ENCODE results near the gene ANGPTL8. TPM values are rescaled to one million over a fixed set of nuclear protein-coding genes. Genes with fewer than 3 reads are reported as not detected.

ANGPTL8 gene
- polyA plus RNA-seq, 1 donor = 0.87 TPM

- no peak for DNase-seq (ENCODE audit: low read depth)
Measured at GRCh38 chr19:11261431-11261970, 22.1 kb downstream of the ANGPTL8 start.

DNA sequence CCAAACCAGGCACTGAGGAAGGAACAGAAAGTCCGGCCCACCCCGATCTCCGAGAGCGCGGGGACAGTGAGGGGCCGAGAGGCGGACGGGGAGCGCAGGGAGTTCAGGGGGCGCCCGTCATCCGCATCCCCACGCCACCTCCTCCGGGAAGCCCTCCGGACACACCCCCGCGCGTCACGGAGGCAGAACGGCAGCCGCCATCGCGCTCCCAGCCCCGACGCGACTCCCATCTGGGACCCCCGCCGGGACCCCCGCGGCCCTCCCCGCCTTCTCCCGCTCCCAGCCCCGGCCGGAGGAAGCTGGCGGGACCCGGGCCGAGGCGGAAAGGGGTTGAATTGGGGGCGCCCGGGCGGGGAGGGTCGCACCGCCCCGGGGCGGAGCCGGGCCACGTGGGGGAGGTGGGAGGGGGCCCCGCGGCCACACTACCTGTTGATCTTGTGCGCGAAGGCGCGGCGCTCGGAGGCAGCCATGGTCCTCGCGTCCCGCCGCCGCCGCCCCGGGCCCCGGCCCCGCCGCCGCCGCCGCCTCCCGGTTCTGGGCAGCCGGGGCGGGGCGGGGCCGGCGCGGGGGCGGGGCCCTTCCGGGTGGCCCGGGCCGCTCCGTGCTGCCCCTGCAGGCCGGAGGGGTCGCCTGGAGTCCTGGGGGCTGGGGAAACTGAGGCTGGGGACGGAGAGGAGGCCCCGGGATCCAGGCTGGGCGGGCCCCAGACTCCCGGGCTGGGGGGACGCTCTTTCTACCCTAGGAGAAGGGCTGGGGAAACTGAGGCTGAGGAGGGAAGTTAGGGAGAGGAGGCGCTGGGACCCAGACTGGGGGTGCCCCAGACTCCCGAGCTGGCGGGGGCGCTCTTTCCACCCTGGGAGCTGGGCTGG lies 22.8 kb downstream of the ANGPTL8 start, which contains the start of gene DOCK6:
TSS of gene DOCK6 (minus strand) at position 554 of the 869 bp plus-strand sequence. CDS start at position 470, 84 bp downstream.
- DNase-seq (ENCODE audit: low read depth) = no peak

DNA sequence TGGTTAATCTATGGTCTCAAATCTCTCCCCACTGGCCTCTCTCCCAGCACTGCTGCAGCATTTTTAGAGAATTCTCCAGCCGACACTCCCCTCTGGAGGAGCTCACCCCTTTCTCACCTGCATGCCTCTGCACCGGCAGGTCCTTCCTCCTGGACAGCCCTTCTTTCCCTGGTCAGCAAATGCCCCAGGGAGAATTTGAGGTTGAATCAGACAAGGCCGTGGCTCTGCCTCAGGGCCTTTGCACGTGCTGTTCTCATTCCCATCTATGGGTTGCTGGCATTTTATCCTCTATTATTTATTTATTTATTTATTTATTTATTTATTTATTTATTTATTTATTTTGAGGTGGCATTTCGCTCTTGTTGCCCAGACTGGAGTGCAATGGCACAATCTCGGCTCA lies 24.3 kb downstream of the ANGPTL8 start:
- DNase-seq (ENCODE audit: low read depth) = no peak

- DNase-seq (ENCODE audit: low read depth) = no peak
Measured at GRCh38 chr19:11264452-11265176, 25.2 kb downstream of the ANGPTL8 start.

DNA sequence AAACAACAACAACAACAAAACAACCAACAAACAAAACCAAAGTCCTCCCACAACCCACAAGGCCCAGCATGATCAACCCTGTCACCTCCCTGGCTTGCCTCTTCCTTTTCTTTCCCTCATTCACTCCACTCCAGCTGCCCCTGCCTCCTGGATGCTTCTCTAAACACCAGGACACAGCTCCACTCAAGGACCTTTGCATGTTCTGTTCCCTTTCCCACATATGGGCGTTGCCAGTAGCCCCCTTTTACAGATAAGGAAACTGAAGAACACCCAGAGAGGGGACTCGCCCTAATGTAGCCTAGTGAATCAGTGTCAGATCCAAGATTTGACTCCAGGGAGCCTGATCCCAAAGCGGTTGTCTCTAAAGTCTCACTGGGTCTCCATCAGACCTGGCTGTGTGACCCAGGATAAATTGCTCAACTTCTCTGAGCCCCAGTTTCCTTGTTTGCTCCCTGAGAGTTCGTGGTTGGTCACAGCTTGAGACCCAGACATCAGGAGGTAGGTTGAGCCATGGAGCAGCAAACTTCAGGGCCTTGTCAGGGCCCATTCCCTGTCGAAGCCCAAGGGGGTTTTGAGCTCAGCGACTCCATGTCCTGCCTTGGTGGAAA lies 25.9 kb downstream of the ANGPTL8 start:
- DNase-seq (ENCODE audit: low read depth) = no peak

GRCh38 chr19:11265785-11266236 lies 26.4 kb downstream of the ANGPTL8 start:
- DNase-seq (ENCODE audit: low read depth) = no peak

GRCh38 chr19:11267316-11268085 lies 28.1 kb downstream of the ANGPTL8 start:
- DNase-seq (ENCODE audit: low read depth) = no peak

DNA sequence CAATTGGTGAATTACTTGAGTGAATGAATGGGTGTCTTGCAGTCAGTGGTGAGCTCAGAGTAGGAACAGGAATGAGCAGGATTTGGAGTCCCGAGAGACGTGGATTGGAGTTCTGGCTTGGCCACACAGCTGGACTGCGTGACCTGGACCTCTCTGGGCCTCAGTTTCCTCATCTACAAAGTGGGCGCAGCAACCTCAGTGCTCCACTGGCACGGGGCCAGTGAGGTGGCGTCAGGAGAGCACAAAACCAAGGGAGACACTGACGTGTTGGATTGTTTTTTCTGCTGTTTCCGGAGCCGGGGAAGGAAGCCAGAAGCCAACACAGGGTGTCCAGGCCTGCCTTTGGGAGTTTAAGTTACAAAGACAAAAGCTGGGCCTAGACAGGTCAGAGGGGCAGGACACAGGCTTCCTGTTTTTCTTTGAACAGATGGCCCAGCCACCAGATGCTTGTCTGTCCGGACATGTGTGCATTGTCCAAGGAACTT lies 29.4 kb downstream of the ANGPTL8 start:
- DNase-seq (ENCODE audit: low read depth) = no peak

GRCh38 chr19:11269408-11269807 lies 30.0 kb downstream of the ANGPTL8 start:
- DNase-seq (ENCODE audit: low read depth) = no peak

GRCh38 chr19:11273296-11273695 lies 33.9 kb downstream of the ANGPTL8 start:
- DNase-seq (ENCODE audit: low read depth) = no peak

- no peak for DNase-seq (ENCODE audit: low read depth)
Measured at GRCh38 chr19:11273989-11274388, 34.6 kb downstream of the ANGPTL8 start.

DNA sequence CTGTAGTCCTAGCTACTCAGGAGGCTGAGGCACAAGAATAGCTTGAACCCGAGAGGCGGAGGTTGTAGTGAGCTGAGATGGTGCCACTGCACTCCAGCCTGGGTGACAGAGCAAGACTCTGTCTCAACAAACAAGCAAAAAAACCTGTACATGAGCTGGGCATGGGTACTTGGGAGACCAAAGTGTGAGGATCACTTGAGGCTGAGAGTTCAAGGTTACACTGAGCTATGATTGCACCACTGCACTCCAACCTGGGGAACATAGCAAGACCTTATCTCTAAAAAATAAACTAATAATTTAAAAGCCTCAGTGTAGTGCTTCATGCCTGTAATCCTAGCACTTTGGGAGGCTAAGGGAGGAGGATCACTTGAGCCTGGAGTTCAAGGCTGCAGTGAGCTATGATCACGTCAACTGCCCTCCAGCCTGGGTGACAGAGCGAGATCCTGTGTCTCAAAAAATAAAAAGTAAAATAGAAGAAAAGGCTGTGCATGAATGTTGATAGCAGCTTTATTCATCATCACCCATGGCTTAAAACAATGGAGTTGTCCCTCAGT lies 35.2 kb downstream of the ANGPTL8 start:
- DNase-seq (ENCODE audit: low read depth) = no peak

GRCh38 chr19:11278670-11279069 lies 39.3 kb downstream of the ANGPTL8 start:
- DNase-seq (ENCODE audit: low read depth) = no peak

DNA sequence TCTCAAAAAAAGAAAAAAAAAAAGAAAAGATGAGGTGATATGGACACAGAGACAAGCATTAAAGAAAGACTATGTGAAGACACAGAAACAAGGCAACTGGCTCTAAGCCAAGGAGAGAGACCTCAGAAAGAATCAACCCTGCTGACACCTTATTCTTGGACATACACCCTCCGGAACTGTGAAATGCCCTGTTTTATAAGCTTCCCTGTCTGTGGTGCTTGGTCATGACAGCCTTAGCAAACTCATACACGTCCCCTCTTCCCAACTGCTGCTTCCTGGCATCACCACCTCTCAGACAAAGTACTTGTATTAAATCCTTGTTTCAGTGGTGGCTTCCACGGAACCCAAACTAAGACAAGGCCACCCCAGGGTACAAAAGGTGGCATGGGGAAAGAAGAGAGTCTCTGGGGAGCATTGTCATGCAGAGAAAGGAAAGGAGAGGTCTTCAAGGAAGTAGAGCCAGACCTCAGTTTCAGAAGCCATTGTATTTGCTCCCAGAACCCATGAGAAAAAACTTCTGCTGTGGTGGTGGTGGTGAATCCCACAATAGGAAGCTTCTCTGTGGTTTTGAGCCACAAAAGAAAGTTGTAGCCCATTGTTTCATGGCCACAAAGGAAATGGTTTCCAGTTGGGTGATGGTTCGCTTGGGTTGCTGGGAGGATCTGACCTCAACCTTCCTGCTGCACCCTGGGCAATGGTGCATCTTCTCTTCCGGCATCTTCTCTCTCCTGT lies 40.3 kb downstream of the ANGPTL8 start:
- DNase-seq (ENCODE audit: low read depth) = no peak

DNA sequence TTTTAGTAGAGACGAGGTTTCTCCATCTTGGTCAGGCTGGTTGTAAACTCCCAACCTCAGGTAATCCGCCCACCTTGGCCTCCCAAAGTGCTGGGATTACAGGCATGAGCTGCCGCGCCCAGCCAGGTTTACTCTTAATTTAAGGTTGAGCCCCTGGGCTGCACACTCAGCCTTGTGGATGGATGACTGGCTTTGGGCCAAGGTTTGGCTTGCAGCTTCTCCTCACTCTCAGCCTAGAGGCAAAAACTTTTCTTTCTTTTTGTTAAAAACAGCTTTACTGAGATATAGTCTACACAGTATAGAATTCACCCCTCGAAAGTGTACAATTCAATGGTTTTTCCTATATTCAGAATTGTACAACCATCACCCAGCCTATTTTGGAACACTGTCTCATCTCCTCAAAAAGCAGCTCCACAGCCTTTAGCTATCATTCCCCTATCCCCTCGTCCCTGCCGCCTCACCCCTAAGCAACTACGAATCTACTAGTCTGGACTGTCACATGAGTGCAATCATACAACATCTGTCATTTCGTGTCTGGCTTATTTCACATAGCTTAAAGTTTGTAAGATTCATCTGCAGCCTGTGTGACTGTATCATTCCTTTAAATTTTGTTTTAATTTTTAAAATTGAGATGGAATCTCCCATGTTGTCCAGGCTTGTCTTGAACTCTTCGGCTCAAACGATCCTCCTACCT lies 42.1 kb downstream of the ANGPTL8 start:
- no peak for DNase-seq (ENCODE audit: low read depth)

- no peak for DNase-seq (ENCODE audit: low read depth)
Measured at GRCh38 chr19:11284515-11284914, 45.1 kb downstream of the ANGPTL8 start.

GRCh38 chr19:11286312-11286974 lies 47.0 kb downstream of the ANGPTL8 start:
- no peak for DNase-seq (ENCODE audit: low read depth)

GRCh38 chr19:11288349-11288748 lies 48.9 kb downstream of the ANGPTL8 start:
- no peak for DNase-seq (ENCODE audit: low read depth)

GRCh38 chr19:11290256-11290655 lies 50.8 kb downstream of the ANGPTL8 start:
- no peak for DNase-seq (ENCODE audit: low read depth)

Data from forelimb muscle (tissue), 1 donor.